Pulmonary artery endothelial cell (primary cell): ENCODE data around the gene NLGN1. TPM values are rescaled to one million over a fixed set of nuclear protein-coding genes. Genes with fewer than 3 reads are reported as not detected.

Experiments
- DNase-seq: peaks from one replicate; pipeline ENCODE4 v3.0.0-alpha.2; 2011; ENCODE audit warnings: low read depth, low spot score
- total RNA-seq: library from RNA; depleted of rRNA; stranded (reverse); fragments of >200 nt; gene quantifications from 2 replicates; pipeline ENCODE4 v1.2.3, GENCODE V29; 2014

Gene NLGN1
- total RNA-seq, 1 donor from 2014 or later, result 37.5 TPM

GRCh38 chr3:173632945-173633344 lies 235.4 kb downstream of the NLGN1 start:
- no peak for DNase-seq

- DNase-seq, result no peak
Observed at GRCh38 chr3:173635826-173636225, 238.3 kb downstream of the NLGN1 start.

- DNase-seq, result no peak
Observed at GRCh38 chr3:173639098-173639497, 241.6 kb downstream of the NLGN1 start.

- DNase-seq, result no peak
Observed at GRCh38 chr3:173641696-173642095, 244.2 kb downstream of the NLGN1 start.

GRCh38 chr3:173644086-173645082 lies 246.8 kb downstream of the NLGN1 start:
- no peak for DNase-seq

- no peak for DNase-seq
Observed at GRCh38 chr3:173650596-173650995, 253.1 kb downstream of the NLGN1 start.

GRCh38 chr3:173652093-173652492 lies 254.5 kb downstream of the NLGN1 start:
- no peak for DNase-seq

GRCh38 chr3:173653781-173654180 lies 256.2 kb downstream of the NLGN1 start:
- DNase-seq, result no peak

GRCh38 chr3:173659972-173660371 lies 262.4 kb downstream of the NLGN1 start:
- DNase-seq, result no peak

- no peak for DNase-seq
Observed at GRCh38 chr3:173660645-173661299, 263.2 kb downstream of the NLGN1 start.

GRCh38 chr3:173663696-173664111 lies 266.2 kb downstream of the NLGN1 start:
- DNase-seq, result no peak

GRCh38 chr3:173676094-173676493 lies 278.6 kb downstream of the NLGN1 start:
- no peak for DNase-seq

GRCh38 chr3:173681188-173681678 lies 283.7 kb downstream of the NLGN1 start:
- DNase-seq, result no peak

GRCh38 chr3:173685456-173685855 lies 287.9 kb downstream of the NLGN1 start:
- no peak for DNase-seq

GRCh38 chr3:173688216-173688842 lies 290.8 kb downstream of the NLGN1 start:
- no peak for DNase-seq

- no peak for DNase-seq
Observed at GRCh38 chr3:173690542-173691180, 293.1 kb downstream of the NLGN1 start.

- DNase-seq, result no peak
Observed at GRCh38 chr3:173699353-173699752, 301.8 kb downstream of the NLGN1 start.

GRCh38 chr3:173700336-173700735 lies 302.8 kb downstream of the NLGN1 start:
- no peak for DNase-seq

GRCh38 chr3:173702561-173702960 lies 305.0 kb downstream of the NLGN1 start:
- no peak for DNase-seq

GRCh38 chr3:173703771-173704170 lies 306.2 kb downstream of the NLGN1 start:
- no peak for DNase-seq

- no peak for DNase-seq
Observed at GRCh38 chr3:173706630-173707029, 309.1 kb downstream of the NLGN1 start.
